HCT116 (cell line): ENCODE measurements around the gene PRICKLE2.

Experiments used
- EZH2 ChIP-seq: fragments of 200-600 bp; sonication (generic); IDR thresholded peaks from 2 replicates; pipeline ENCODE4 v1.6.1; 2017; ENCODE audit warnings: antibody characterized with exemption, mixed run types
- POLR2AphosphoS5 ChIP-seq: IDR thresholded peaks from 2 replicates; pipeline ENCODE4 v1.6.1; 2011; ENCODE audit warnings: mild to moderate bottlenecking, low read depth, low read length, moderate library complexity
- SP1 ChIP-seq: IDR thresholded peaks from 2 replicates; pipeline ENCODE4 v1.6.1; 2012; ENCODE audit warnings: low read depth
- SRF ChIP-seq: IDR thresholded peaks from 2 replicates; pipeline ENCODE4 v1.6.1; 2012; ENCODE audit warnings: low read depth
- TF ChIP-seq, protein P1 (sequence below), 3 experiments: fragments of 200-600 bp in 1 of 3; sonication (generic) in 1 of 3; IDR thresholded peaks in 2 of 3; conservative IDR thresholded peaks in 1 of 3; 2 replicates each; pipeline ENCODE4 v1.5.1; 2012 to 2017; ENCODE audit warnings: low read depth in 2 of 3, low read length in 2 of 3, antibody characterized with exemption in 1 of 3, borderline replicate concordance in 1 of 3, control low read depth in 1 of 3, mild to moderate bottlenecking in 1 of 3, mixed read lengths in 1 of 3, mixed run types in 1 of 3, moderate library complexity in 1 of 3; ENCODE audit not compliant: insufficient read depth in 1 of 3
- TF ChIP-seq, protein P2 (sequence below): IDR thresholded peaks from 2 replicates; pipeline ENCODE4 v1.6.1; 2012
- TF ChIP-seq, protein P3 (sequence below): IDR thresholded peaks from 2 replicates; pipeline ENCODE4 v1.6.1; 2012
- TF ChIP-seq, protein P4 (sequence below): IDR thresholded peaks from 2 replicates; pipeline ENCODE4 v1.6.1; 2011; ENCODE audit warnings: mild to moderate bottlenecking, low read length, moderate library complexity; ENCODE audit not compliant: insufficient replicate concordance; ENCODE audit errors: extremely low read depth

DNA sequence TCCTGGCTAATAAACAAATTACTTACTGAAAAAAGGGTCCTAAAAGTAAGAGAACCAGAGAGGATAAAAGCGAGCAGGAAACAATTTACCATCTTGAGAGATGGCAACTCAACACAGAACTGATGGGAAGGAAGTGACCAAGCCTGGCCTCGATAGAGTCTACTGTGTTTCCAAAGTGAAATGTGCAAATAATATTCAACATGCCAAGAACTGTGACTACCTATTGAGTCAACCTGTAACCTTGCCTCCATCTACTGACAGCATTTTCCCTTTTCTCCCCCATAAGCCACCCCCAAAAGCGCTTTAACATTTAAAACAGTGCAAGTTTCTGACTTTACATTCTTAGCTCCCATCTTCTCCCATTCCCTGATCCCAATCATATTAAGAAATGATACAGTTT lies 126.6 kb downstream of the PRICKLE2 start:
- TF ChIP-seq, protein P1, sequence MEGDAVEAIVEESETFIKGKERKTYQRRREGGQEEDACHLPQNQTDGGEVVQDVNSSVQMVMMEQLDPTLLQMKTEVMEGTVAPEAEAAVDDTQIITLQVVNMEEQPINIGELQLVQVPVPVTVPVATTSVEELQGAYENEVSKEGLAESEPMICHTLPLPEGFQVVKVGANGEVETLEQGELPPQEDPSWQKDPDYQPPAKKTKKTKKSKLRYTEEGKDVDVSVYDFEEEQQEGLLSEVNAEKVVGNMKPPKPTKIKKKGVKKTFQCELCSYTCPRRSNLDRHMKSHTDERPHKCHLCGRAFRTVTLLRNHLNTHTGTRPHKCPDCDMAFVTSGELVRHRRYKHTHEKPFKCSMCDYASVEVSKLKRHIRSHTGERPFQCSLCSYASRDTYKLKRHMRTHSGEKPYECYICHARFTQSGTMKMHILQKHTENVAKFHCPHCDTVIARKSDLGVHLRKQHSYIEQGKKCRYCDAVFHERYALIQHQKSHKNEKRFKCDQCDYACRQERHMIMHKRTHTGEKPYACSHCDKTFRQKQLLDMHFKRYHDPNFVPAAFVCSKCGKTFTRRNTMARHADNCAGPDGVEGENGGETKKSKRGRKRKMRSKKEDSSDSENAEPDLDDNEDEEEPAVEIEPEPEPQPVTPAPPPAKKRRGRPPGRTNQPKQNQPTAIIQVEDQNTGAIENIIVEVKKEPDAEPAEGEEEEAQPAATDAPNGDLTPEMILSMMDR (IDR thresholded peaks at IDR 0.05 in 2 of 3, conservative IDR thresholded peaks at IDR 0.05 in 1 of 3; ENCODE audit: borderline replicate concordance in 1 of 3, insufficient read depth in 1 of 3, low read depth in 2 of 3, low read length in 2 of 3) = no peak
- TF ChIP-seq SP1 (no peak), POLR2AphosphoS5 (no peak), SRF (no peak), EZH2 (no peak)
- TF ChIP-seq, protein P2, sequence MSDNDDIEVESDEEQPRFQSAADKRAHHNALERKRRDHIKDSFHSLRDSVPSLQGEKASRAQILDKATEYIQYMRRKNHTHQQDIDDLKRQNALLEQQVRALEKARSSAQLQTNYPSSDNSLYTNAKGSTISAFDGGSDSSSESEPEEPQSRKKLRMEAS = no peak
- TF ChIP-seq, protein P3, sequence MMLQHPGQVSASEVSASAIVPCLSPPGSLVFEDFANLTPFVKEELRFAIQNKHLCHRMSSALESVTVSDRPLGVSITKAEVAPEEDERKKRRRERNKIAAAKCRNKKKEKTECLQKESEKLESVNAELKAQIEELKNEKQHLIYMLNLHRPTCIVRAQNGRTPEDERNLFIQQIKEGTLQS = no peak
- TF ChIP-seq, protein P4, sequence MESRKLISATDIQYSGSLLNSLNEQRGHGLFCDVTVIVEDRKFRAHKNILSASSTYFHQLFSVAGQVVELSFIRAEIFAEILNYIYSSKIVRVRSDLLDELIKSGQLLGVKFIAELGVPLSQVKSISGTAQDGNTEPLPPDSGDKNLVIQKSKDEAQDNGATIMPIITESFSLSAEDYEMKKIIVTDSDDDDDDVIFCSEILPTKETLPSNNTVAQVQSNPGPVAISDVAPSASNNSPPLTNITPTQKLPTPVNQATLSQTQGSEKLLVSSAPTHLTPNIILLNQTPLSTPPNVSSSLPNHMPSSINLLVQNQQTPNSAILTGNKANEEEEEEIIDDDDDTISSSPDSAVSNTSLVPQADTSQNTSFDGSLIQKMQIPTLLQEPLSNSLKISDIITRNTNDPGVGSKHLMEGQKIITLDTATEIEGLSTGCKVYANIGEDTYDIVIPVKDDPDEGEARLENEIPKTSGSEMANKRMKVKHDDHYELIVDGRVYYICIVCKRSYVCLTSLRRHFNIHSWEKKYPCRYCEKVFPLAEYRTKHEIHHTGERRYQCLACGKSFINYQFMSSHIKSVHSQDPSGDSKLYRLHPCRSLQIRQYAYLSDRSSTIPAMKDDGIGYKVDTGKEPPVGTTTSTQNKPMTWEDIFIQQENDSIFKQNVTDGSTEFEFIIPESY = no peak
